GM12875 (cell line): ENCODE data around the gene ILK.

Experiments used
- H3K4me3 ChIP-seq: one replicate; pipeline ENCODE4 v1.5.1; 2011; ENCODE audit warnings: low read depth, low read length, control low read depth
- TF ChIP-seq, protein P1 (sequence below): IDR thresholded peaks from 2 replicates; pipeline ENCODE4 v1.5.1; 2011; ENCODE audit warnings: low read depth, mild to moderate bottlenecking, control low read depth, inconsistent platforms, low read length, moderate library complexity, borderline replicate concordance; ENCODE audit not compliant: insufficient read depth

The ILK gene

DNA sequence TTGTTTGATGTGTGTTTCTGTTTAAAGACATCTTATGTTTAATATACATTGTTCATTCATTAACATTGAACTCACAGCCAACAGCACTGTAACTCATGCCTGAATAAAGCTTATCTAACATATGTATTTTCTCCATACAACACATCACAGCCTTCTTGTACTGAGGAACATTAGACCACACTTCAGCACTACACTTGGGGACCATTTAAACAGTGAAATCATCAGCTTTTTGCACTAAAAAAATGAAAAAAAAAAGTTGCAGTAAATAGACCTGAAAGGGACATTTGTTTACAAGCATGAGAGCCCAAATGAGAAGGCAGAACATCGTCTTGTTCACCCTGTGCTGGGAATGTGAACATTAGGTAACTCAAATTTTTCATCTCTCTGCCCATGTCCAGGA lies 31.0 kb downstream of the ILK start:
- TF ChIP-seq, protein P1, sequence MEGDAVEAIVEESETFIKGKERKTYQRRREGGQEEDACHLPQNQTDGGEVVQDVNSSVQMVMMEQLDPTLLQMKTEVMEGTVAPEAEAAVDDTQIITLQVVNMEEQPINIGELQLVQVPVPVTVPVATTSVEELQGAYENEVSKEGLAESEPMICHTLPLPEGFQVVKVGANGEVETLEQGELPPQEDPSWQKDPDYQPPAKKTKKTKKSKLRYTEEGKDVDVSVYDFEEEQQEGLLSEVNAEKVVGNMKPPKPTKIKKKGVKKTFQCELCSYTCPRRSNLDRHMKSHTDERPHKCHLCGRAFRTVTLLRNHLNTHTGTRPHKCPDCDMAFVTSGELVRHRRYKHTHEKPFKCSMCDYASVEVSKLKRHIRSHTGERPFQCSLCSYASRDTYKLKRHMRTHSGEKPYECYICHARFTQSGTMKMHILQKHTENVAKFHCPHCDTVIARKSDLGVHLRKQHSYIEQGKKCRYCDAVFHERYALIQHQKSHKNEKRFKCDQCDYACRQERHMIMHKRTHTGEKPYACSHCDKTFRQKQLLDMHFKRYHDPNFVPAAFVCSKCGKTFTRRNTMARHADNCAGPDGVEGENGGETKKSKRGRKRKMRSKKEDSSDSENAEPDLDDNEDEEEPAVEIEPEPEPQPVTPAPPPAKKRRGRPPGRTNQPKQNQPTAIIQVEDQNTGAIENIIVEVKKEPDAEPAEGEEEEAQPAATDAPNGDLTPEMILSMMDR = no peak
- H3K4me3 ChIP-seq = no peak overlapping the region

DNA sequence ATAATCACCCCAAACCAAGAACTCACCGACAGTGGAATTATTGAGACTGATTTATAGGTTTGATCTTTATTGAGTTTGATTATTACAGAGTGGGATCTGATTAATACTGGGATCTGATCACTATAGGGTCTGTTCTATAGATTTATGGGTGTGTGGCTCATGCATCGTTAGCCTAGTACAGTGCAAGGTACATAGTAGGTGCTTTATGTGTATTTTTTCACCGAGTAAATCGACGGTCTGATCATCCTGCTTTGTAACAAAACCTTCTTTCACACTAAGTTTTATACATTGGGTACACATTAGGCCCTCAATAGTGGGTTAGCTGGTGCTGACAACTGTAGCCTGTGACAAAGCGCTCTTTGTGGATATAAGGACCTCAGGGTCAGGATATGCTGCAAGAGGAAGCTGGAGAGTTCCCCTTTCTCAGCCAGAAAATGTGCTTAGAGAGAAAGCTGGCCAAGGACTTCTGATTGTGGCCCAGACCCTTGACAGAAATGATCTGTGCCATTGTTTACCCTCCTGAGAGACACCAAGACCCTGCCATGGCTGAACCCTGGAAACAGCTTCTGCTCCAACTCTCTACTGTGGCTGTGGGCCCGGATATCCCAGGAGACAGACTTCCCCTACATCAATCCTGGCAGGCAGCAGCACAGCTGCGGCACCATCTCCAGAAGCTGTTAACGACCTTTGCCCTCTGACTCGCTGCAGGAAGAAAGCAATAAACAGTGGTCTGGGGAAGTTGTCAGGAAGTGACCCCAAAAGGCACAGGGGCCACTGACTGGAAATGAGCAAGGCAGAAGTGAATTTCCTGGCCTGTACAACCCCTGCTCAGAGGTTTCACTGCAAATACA lies 31.7 kb downstream of the ILK start:
- TF ChIP-seq, protein P1 = no peak
- H3K4me3 ChIP-seq = no peak overlapping the region

DNA sequence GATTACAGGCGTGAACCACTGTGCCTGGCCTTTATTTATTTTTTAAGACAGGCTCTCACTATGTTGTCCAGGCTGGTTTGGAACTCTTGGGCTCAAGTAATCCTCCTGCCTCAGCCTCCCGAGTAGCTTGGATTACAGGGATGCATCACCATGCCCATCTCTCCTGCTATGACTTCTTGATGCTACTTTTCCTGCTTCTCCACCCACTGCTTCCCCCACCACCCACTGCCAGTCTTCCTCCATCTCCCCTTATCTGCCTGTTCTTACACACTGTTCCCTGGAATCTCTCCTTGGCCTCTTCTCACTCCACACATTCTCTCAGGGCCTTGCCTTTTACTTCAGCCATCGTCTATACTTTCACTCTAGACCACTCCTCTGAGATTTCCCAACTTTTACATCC lies 32.9 kb downstream of the ILK start:
- no peak overlapping the region for H3K4me3 ChIP-seq
- TF ChIP-seq, protein P1 = no peak

DNA sequence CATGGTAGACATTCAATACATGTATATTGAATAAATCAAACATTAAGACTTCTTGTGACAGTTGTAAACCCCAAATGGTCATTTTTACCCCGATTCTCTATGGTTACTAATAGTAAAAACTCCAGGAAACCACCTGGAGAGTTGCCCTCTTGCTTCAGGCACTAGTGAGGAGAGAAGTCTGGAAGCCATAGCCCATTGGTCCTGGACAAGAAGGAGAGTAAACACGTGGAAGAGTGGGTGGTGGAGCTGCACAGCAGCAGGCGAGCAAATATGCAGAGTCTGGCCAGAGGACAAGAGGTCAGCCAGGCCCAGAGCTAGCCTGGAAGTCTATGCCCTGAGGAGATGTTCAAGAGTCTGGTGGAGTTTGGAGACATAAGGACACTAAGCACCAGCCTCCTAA lies 34.3 kb downstream of the ILK start:
- H3K4me3 ChIP-seq = no peak overlapping the region
- TF ChIP-seq, protein P1 = no peak

DNA sequence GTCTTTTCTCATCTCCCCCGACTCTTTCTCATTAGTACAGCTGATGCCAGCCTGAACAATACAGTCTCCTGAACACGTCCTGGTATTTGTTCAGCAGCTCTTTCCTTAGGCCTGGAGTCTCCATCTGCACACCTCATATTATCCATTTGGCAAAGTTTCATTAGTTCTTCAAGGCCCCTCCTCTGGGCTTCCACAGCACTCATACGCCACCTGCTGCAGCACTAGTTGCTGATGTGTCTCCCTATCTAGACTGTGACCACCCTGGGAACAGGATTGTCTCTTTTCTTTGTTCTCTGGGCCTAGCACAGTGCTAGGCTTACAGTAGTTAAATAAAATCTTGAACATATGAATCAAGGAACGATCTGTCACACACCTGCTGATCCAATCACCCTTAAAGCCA lies 34.9 kb downstream of the ILK start:
- H3K4me3 ChIP-seq = no peak overlapping the region
- TF ChIP-seq, protein P1 = no peak

DNA sequence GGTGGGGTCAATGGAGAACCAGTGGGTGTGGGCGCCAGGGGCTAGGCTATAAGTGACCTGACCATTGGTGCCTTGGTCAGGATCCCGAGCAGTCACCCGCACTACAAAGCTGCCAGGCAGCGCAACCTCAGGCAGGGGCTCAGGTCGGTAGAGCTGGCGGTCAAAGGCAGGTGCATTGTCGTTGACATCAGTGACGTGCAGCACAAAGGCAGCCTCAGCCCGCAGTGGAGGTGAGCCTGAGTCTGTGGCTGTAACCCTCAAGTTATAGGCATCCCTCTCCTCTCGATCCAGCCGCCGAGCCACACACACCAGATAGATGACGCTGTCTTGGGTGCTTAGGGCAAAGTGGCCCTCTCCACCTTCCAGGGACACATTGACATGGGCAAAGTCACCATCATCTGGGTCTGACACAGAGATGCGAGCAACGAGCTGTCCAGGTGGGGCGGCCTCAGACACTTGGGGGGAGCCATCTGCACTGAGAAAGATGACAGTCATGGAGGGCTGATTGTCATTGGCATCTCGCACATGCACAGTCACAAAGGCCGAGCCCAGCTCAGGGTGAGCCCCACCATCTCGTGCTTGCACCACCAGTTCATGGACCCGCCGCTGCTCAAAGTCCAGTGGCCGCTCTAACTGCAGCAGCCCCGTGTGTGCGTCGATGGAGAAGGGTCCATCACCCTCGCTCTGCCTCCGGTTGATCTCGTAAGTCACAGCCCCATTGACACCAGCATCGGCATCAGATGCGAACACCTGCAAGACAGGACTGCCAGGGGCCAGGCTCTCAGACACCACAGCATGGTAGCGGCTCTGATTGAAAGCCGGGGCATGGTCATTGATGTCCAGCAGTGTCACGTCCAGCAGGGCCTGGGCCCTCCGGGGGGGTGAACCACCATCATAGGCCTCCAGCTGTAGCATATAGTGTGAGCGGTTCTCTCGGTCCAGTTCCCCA lies 36.7 kb downstream of the ILK start:
- TF ChIP-seq, protein P1 = no peak
- no peak overlapping the region for H3K4me3 ChIP-seq
